HepG2 (cell line): ENCODE data around the gene CBX5. TPM values are rescaled to one million over a fixed set of nuclear protein-coding genes. Genes with fewer than 3 reads are reported as not detected.
A peak's percentile ranks its signal among the peaks of the same experiment; 100 is the strongest.

Source experiments
- AFF4 ChIP-seq: sonication (generic); formaldehyde crosslinking; IDR thresholded peaks from 2 replicates; pipeline ENCODE4 v1.4.0; 2020; ENCODE audit warnings: missing genetic modification reagents
- HNRNPH1 ChIP-seq: fragments of 200-400 bp; formaldehyde crosslinking; optimal IDR thresholded peaks from 2 replicates; pipeline ENCODE3; 2017; ENCODE audit warnings: mild to moderate bottlenecking, low read depth, low read length
- IRX3 ChIP-seq: sonication (generic); formaldehyde crosslinking; IDR thresholded peaks from 2 replicates; pipeline ENCODE4 v1.8.1; 2023; ENCODE audit warnings: mild to moderate bottlenecking, low read depth, missing genetic modification reagents, borderline replicate concordance
- NONO ChIP-seq, 2 experiments: fragments of 450-650 bp in 1 of 2; sonication (generic) in 1 of 2; formaldehyde crosslinking in 1 of 2; IDR thresholded peaks in 1 of 2; conservative IDR thresholded peaks in 1 of 2; 2 replicates each; pipeline versions ENCODE4 v1.6.1 to v1.8.0; 2017 to 2022; ENCODE audit warnings: mild to moderate bottlenecking in 1 of 2, missing genetic modification reagents in 1 of 2, moderate library complexity in 1 of 2
- NR2F6 ChIP-seq, 2 experiments: IDR thresholded peaks; 2 replicates each; pipeline ENCODE4 v1.6.1; 2016; ENCODE audit warnings: antibody characterized with exemption in 1 of 2, mild to moderate bottlenecking in 1 of 2
- POLR2A ChIP-seq, 2 experiments: IDR thresholded peaks; 2 replicates each; pipeline ENCODE4 v1.6.1; 2011; ENCODE audit warnings: low read depth in 2 of 2, low read length in 2 of 2, mild to moderate bottlenecking in 1 of 2, moderate library complexity in 1 of 2; ENCODE audit not compliant: insufficient read depth in 1 of 2
- POLR2AphosphoS2 ChIP-seq: IDR thresholded peaks from 2 replicates; pipeline ENCODE4 v1.6.1; 2011; ENCODE audit warnings: low read depth, low read length, improper control_type of control experiment
- RAD21 ChIP-seq: fragments of 450-650 bp; formaldehyde crosslinking; IDR thresholded peaks from 2 replicates; pipeline ENCODE4 v1.5.0; 2020; ENCODE audit warnings: mild to moderate bottlenecking
- RBFOX2 ChIP-seq: fragments of 200-400 bp; formaldehyde crosslinking; IDR thresholded peaks from 2 replicates; pipeline ENCODE4 v1.6.1; 2017; ENCODE audit warnings: low read depth, mild to moderate bottlenecking, low read length
- REPIN1 ChIP-seq: sonication (generic); formaldehyde crosslinking; IDR thresholded peaks from 2 replicates; pipeline ENCODE4 v1.8.0; 2022; ENCODE audit warnings: missing genetic modification reagents, low read depth, mild to moderate bottlenecking, borderline replicate concordance
- TARDBP ChIP-seq: sonication (generic); formaldehyde crosslinking; IDR thresholded peaks from 2 replicates; pipeline ENCODE4 v1.8.0; 2022; ENCODE audit warnings: mild to moderate bottlenecking, missing genetic modification reagents
- ZNF276 ChIP-seq: sonication (generic); formaldehyde crosslinking; IDR thresholded peaks from 2 replicates; pipeline ENCODE4 v1.4.0; 2020; ENCODE audit warnings: mild to moderate bottlenecking, low read depth, missing genetic modification reagents
- ZNF589 ChIP-seq: sonication (generic); formaldehyde crosslinking; conservative IDR thresholded peaks from 2 replicates; pipeline ENCODE4 v1.8.0; 2022; ENCODE audit warnings: mild to moderate bottlenecking, moderate library complexity, missing genetic modification reagents
- ZNF646 ChIP-seq: sonication (generic); formaldehyde crosslinking; IDR thresholded peaks from 2 replicates; pipeline ENCODE4 v1.9.0; 2021; ENCODE audit warnings: mild to moderate bottlenecking, missing genetic modification reagents
- ZSCAN21 ChIP-seq: sonication (generic); formaldehyde crosslinking; IDR thresholded peaks from 2 replicates; pipeline ENCODE4 v1.8.0; 2022; ENCODE audit warnings: mild to moderate bottlenecking, missing genetic modification reagents, moderate library complexity, borderline replicate concordance
- polyA plus RNA-seq, 8 experiments: library from polyadenylated mRNA; depleted of rRNA in 3 of 8; stranded (reverse) in 7 of 8; unstranded in 1 of 8; fragments of >200 nt; fragmentation: Illumina TruSeq in 4 of 8; extraction: Trizol in 4 of 8; gene quantifications; 2 replicates each; pipeline versions ENCODE4 v1.2.1 to v1.2.3, GENCODE V29; 2011 to 2016; ENCODE audit warnings: low read depth in 4 of 8, missing spikeins in 1 of 8, mixed read lengths in 1 of 8; ENCODE audit not compliant: insufficient read depth in 1 of 8
- total RNA-seq, 5 experiments: library from RNA; depleted of rRNA; stranded (reverse); fragments of >200 nt; fragmentation: Illumina TruSeq; extraction: Trizol; gene quantifications; 2 replicates each; pipeline ENCODE4 v1.2.3, GENCODE V29; 2016; ENCODE audit warnings: low read depth in 1 of 5

Gene CBX5
- total and polyA plus RNA-seq, 2 of the 13 experiments (the other 11 are each of a cell fraction or from before 2014, with no cell fraction given): 16.0 to 22.2 TPM

- TF ChIP-seq ZNF646 (no peak), AFF4 (CRISPR knock-in tag) (0 out of 2 replicates have a peak, but pooled peaks have one; percentile 34), ZNF589 (CRISPR knock-in tag) (0 out of 2 replicates have a peak, but pooled peaks have one; percentile 43), NR2F6 (IDR thresholded peaks at IDR 0.05) (no peak), NR2F6 (CRISPR knock-in tag; IDR thresholded peaks at IDR 0.05) (no peak), REPIN1 (peak; percentile 35; the same call in 1 of the 2 replicates), NONO (IDR thresholded peaks at IDR 0.05) (no peak), NONO (CRISPR knock-in tag; conservative IDR thresholded peaks at IDR 0.05) (0 out of 2 replicates have a peak, but pooled peaks have one; percentile 41), POLR2AphosphoS2 (peak; percentile 95), ZSCAN21 (peak; percentile 37; the same call in 1 of the 2 replicates), POLR2A (IDR thresholded peaks at IDR 0.05; ENCODE audit: insufficient read depth in 1 of 2, low read depth in 2 of 2, low read length in 2 of 2) (peak; percentile 69 to 93), IRX3 (CRISPR knock-in tag) (0 out of 2 replicates have a peak, but pooled peaks have one; percentile 23), RAD21 (CRISPR knock-in tag) (peak; percentile 29; the same call in 1 of the 2 replicates), ZNF276 (no peak), HNRNPH1 (no peak), RBFOX2 (peak; percentile 1), TARDBP (peak; percentile 39; the same call in 1 of the 2 replicates)
Observed at GRCh38 chr12:54287261-54288157, 7.6 kb upstream of the CBX5 start (continued).
